Mesenchymal stem cell (in vitro differentiated cells and primary cell): ENCODE results near the gene B3GAT3. TPM values are rescaled to one million over a fixed set of nuclear protein-coding genes. Genes with fewer than 3 reads are reported as not detected.

Experiments
- DNase-seq: peaks from one replicate; pipeline ENCODE4 v3.0.0-alpha.2; 2013
- H2AFZ ChIP-seq: one replicate; pipeline ENCODE4 v1.6.1; 2013; ENCODE audit warnings: low read depth, mild to moderate bottlenecking, control low read depth, inconsistent platforms, low read length, moderate library complexity
- H2AK5ac ChIP-seq: 2 replicates; pipeline ENCODE4 v1.6.1; 2013; ENCODE audit warnings: low read length, moderate library complexity, mild to moderate bottlenecking, inconsistent platforms; ENCODE audit not compliant: severe bottlenecking
- H2BK120ac ChIP-seq: one replicate; pipeline ENCODE4 v1.6.1; 2013; ENCODE audit warnings: low read depth, mild to moderate bottlenecking, inconsistent platforms, low read length, moderate library complexity
- H2BK12ac ChIP-seq, 2 experiments: one replicate each; pipeline ENCODE4 v1.6.1; 2013; ENCODE audit warnings: inconsistent platforms in 2 of 2, low read length in 2 of 2, mild to moderate bottlenecking in 2 of 2, moderate library complexity in 2 of 2, control low read depth in 1 of 2
- H2BK15ac ChIP-seq: one replicate; pipeline ENCODE4 v1.6.1; 2013; ENCODE audit warnings: mild to moderate bottlenecking, low read depth, inconsistent platforms; ENCODE audit not compliant: poor library complexity, severe bottlenecking
- H2BK5ac ChIP-seq: 2 replicates; pipeline ENCODE4 v1.6.1; 2013; ENCODE audit warnings: low read depth, mild to moderate bottlenecking, low read length, control low read depth, inconsistent platforms; ENCODE audit not compliant: poor library complexity, severe bottlenecking
- H3K14ac ChIP-seq, 2 experiments: one replicate each; pipeline ENCODE4 v1.6.1; 2013; ENCODE audit warnings: inconsistent platforms in 2 of 2, low read length in 2 of 2, control low read depth in 1 of 2, mild to moderate bottlenecking in 1 of 2, moderate library complexity in 1 of 2
- H3K18ac ChIP-seq, 2 experiments: one replicate each; pipeline ENCODE4 v1.6.1; 2013; ENCODE audit warnings: inconsistent platforms in 2 of 2, low read length in 2 of 2, control low read depth in 1 of 2, low read depth in 1 of 2, mild to moderate bottlenecking in 1 of 2
- H3K23ac ChIP-seq, 2 experiments: one replicate each; pipeline ENCODE4 v1.6.1; 2013; ENCODE audit warnings: inconsistent platforms in 2 of 2, low read length in 2 of 2, mild to moderate bottlenecking in 2 of 2, moderate library complexity in 2 of 2, control low read depth in 1 of 2
- H3K27ac ChIP-seq: 2 replicates; pipeline ENCODE4 v1.5.1; 2013; ENCODE audit warnings: mild to moderate bottlenecking, moderate library complexity, low read length, control low read depth, inconsistent platforms; ENCODE audit not compliant: poor library complexity, severe bottlenecking
- H3K27me3 ChIP-seq, 2 experiments: 2 replicates each; pipeline versions ENCODE4 v1.6.1 to v1.7.0; 2013; ENCODE audit warnings: low read length in 2 of 2, mild to moderate bottlenecking in 2 of 2, moderate library complexity in 2 of 2, control low read depth in 1 of 2, inconsistent platforms in 1 of 2; ENCODE audit not compliant: control insufficient read depth in 1 of 2, insufficient read depth in 1 of 2
- H3K36me3 ChIP-seq, 2 experiments: 2 replicates each; pipeline versions ENCODE4 v1.6.1 to v1.7.0; 2013; ENCODE audit warnings: low read length in 2 of 2, control low read depth in 1 of 2, inconsistent platforms in 1 of 2, low read depth in 1 of 2, mild to moderate bottlenecking in 1 of 2; ENCODE audit not compliant: insufficient read depth in 2 of 2, control insufficient read depth in 1 of 2
- H3K4ac ChIP-seq, 2 experiments: one replicate each; pipeline ENCODE4 v1.6.1; 2013; ENCODE audit warnings: inconsistent platforms in 2 of 2, low read length in 2 of 2, mild to moderate bottlenecking in 2 of 2, moderate library complexity in 2 of 2, control low read depth in 1 of 2, low read depth in 1 of 2
- H3K4me1 ChIP-seq: 2 replicates; pipeline ENCODE4 v1.6.1; 2013; ENCODE audit warnings: low read depth, low read length, control low read depth; ENCODE audit not compliant: control insufficient read depth, insufficient read depth
- H3K4me2 ChIP-seq: 2 replicates; pipeline ENCODE4 v1.6.1; 2013; ENCODE audit warnings: low read length, mild to moderate bottlenecking, inconsistent platforms; ENCODE audit not compliant: poor library complexity, severe bottlenecking
- H3K4me3 ChIP-seq, 2 experiments: 2 replicates each; pipeline versions ENCODE4 v1.5.1 to v1.7.0; 2013; ENCODE audit warnings: low read length in 2 of 2, mild to moderate bottlenecking in 2 of 2, control low read depth in 1 of 2, low read depth in 1 of 2; ENCODE audit not compliant: insufficient read depth in 1 of 2
- H3K79me1 ChIP-seq: replicated peaks from 2 replicates; pipeline ENCODE4 v1.6.1; 2013; ENCODE audit warnings: mild to moderate bottlenecking, control low read depth, low read length, inconsistent platforms; ENCODE audit not compliant: poor library complexity, severe bottlenecking
- H3K9ac ChIP-seq: 2 replicates; pipeline ENCODE4 v1.7.0; 2013; ENCODE audit warnings: mild to moderate bottlenecking, low read length, moderate library complexity
- H3K9me3 ChIP-seq: 2 replicates; pipeline ENCODE4 v1.7.0; 2013; ENCODE audit warnings: mild to moderate bottlenecking, low read length; ENCODE audit not compliant: control insufficient read depth
- H4K8ac ChIP-seq: one replicate; pipeline ENCODE4 v1.6.1; 2013; ENCODE audit warnings: inconsistent platforms, mild to moderate bottlenecking, low read length, moderate library complexity
- H4K91ac ChIP-seq: one replicate; pipeline ENCODE4 v1.6.1; 2013; ENCODE audit warnings: mild to moderate bottlenecking, low read length, inconsistent platforms
- WGBS: methylation state at CpG from one replicate; pipeline ENCODE4 v1.1.7; 2013; ENCODE audit warnings: mixed read lengths; 5-methylcytosine and 5-hydroxymethylcytosine counted together
- polyA plus RNA-seq, 2 experiments: library from polyadenylated mRNA; stranded (reverse); fragments of 200-250 nt; gene quantifications; one replicate each; pipeline ENCODE4 v1.2.3, GENCODE V29; 2013

The B3GAT3 gene
- 32.5 TPM for polyA plus RNA-seq (2013, experiment 1 of 2)
- 32.5 TPM for polyA plus RNA-seq (2013, experiment 2 of 2)

GRCh38 chr11:62621567-62622470 is at the start of gene B3GAT3:
Gene B3GAT3 (minus strand): TSS chr11:62621986. CDS start chr11:62621947, 39 bp downstream.
- Histone ChIP-seq H2BK15ac (peak within 1 kb of the TSS; percentile 85), H2AK5ac (peak within 1 kb of the TSS; percentile 85), H3K9ac (peak within 1 kb of the TSS; percentile 91), H3K4me1 (peaks cover 3% of the 10 kb centered on the region), H3K23ac (no peak within 1 kb of the TSS), H3K27me3 (no peaks in the 10 kb centered on the region), H3K79me1 (peaks cover 5% of the 10 kb centered on the region), H3K4me3 (peak within 1 kb of the TSS; percentile 59 to 90), H3K9me3 (no peaks in the 10 kb centered on the region), H3K4ac (peak within 1 kb of the TSS; percentile 42 to 73), H3K27ac (peak within 1 kb of the TSS; percentile 86), H2BK120ac (no peak within 1 kb of the TSS), H2BK12ac (peak within 1 kb of the TSS in 1 of 2 experiments; percentile 60), H3K36me3 (peaks cover 35 to 42% of the 10 kb centered on the region in 2 experiments), H4K8ac (peak within 1 kb of the TSS; percentile 86), H3K18ac (peak within 1 kb of the TSS; percentile 76 to 85), H4K91ac (no peak within 1 kb of the TSS), H3K4me2 (peak within 1 kb of the TSS; percentile 67), H2BK5ac (peak within 1 kb of the TSS; percentile 37), H3K14ac (peak within 1 kb of the TSS in 1 of 2 experiments; percentile 61), H2AFZ (no peak within 1 kb of the TSS)
- DNase-seq = peak; percentile 98
- 3% methylated on average over 76 of the region's 77 CpGs for WGBS

- H3K27me3 ChIP-seq = no peaks in the 10 kb centered on the region
- peak overlapping the region in 1 of 2 experiments; percentile 23 for H3K23ac ChIP-seq
- H2BK120ac ChIP-seq = peak overlapping the region; percentile 89
- H2BK12ac ChIP-seq = no peak overlapping the region
- H4K91ac ChIP-seq = peak overlapping the region; percentile 95
- H3K9me3 ChIP-seq = no peaks in the 10 kb centered on the region
- H3K79me1 ChIP-seq = peaks cover 5% of the 10 kb centered on the region
- peak overlapping the region; percentile 98 for H3K27ac ChIP-seq
- H3K4me3 ChIP-seq = peak overlapping the region; percentile 75 to 94
- H3K4me1 ChIP-seq = peaks cover 15% of the 10 kb centered on the region
- DNase-seq = no peak
- H2AK5ac ChIP-seq = peak overlapping the region; percentile 39
- peaks cover 11 to 39% of the 10 kb centered on the region in 2 experiments for H3K36me3 ChIP-seq
- H3K4me2 ChIP-seq = peak overlapping the region; percentile 85
- H3K4ac ChIP-seq = peak overlapping the region; percentile 94 to 97
- H3K9ac ChIP-seq = peak overlapping the region; percentile 98
- H2BK5ac ChIP-seq = no peak overlapping the region
- peak overlapping the region; percentile 99 for H4K8ac ChIP-seq
- peak overlapping the region; percentile 42 to 88 for H3K18ac ChIP-seq
- peak overlapping the region in 1 of 2 experiments; percentile 39 for H3K14ac ChIP-seq
- no peak overlapping the region for H2BK15ac ChIP-seq
- H2AFZ ChIP-seq = peak overlapping the region; percentile 72
- 2% methylated on average over 17 of the region's 17 CpGs for WGBS
Observed at GRCh38 chr11:62671236-62671607, 49.4 kb upstream of the B3GAT3 start.

- Histone ChIP-seq H3K14ac (no peak overlapping the region), H3K23ac (no peak overlapping the region), H4K8ac (peak overlapping the region; percentile 79), H3K4me1 (peaks cover 19% of the 10 kb centered on the region), H3K4me3 (peak overlapping the region in 1 of 2 experiments; percentile 33), H4K91ac (peak overlapping the region; percentile 29), H3K79me1 (peaks cover 5% of the 10 kb centered on the region), H3K27me3 (no peaks in the 10 kb centered on the region), H2BK15ac (no peak overlapping the region), H2BK5ac (no peak overlapping the region), H3K27ac (no peak overlapping the region), H2AFZ (no peak overlapping the region), H2AK5ac (no peak overlapping the region), H3K9me3 (no peaks in the 10 kb centered on the region), H3K9ac (peak overlapping the region; percentile 39), H2BK120ac (no peak overlapping the region), H3K36me3 (peaks cover 14 to 34% of the 10 kb centered on the region in 2 experiments), H3K4ac (peak overlapping the region in 1 of 2 experiments; percentile 58), H2BK12ac (peak overlapping the region in 1 of 2 experiments; percentile 44), H3K18ac (no peak overlapping the region), H3K4me2 (no peak overlapping the region)
- no peak for DNase-seq
- WGBS = 79% methylated on average over 4 of the region's 4 CpGs
Observed at GRCh38 chr11:62669420-62670161, 47.8 kb upstream of the B3GAT3 start.
